OCI-LY1 (cell line): ENCODE results near the gene WDR74.

Source experiments
- EZH2 ChIP-seq: fragments of 200-600 bp; sonication (generic), shearing (Covaris generic); IDR thresholded peaks from 2 replicates; pipeline ENCODE4 v1.8.0; 2017; ENCODE audit warnings: borderline replicate concordance, mixed run types, mild to moderate bottlenecking, antibody characterized with exemption, low read length, moderate library complexity, mixed read lengths
- TF ChIP-seq, protein P1 (sequence below): fragments of 200-600 bp; sonication (generic), shearing (Covaris generic); IDR thresholded peaks from 2 replicates; pipeline ENCODE4 v1.5.1; 2017; ENCODE audit warnings: mild to moderate bottlenecking, antibody characterized with exemption, low read length, moderate library complexity, mixed read lengths

DNA sequence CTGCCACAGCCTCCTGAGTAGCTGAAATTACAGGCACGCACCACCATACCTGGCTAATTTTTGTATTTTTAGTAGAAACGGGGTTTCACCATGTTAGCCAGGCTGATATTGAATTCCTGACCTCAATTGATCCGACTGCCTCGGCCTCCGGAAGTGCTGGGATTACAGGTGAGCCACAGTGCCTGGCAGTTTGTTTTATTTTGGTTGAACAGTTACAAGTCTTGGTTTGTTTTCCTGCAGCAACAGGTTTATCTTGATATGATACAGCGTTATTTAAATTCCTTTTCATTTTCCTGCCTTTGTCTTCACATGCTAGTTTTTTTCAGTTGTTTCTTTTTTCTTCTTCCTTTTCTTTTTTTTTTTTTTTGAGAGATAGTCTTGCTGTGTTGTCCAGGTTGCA, 37.3 kb upstream of the WDR74 start:
- TF ChIP-seq, protein P1, sequence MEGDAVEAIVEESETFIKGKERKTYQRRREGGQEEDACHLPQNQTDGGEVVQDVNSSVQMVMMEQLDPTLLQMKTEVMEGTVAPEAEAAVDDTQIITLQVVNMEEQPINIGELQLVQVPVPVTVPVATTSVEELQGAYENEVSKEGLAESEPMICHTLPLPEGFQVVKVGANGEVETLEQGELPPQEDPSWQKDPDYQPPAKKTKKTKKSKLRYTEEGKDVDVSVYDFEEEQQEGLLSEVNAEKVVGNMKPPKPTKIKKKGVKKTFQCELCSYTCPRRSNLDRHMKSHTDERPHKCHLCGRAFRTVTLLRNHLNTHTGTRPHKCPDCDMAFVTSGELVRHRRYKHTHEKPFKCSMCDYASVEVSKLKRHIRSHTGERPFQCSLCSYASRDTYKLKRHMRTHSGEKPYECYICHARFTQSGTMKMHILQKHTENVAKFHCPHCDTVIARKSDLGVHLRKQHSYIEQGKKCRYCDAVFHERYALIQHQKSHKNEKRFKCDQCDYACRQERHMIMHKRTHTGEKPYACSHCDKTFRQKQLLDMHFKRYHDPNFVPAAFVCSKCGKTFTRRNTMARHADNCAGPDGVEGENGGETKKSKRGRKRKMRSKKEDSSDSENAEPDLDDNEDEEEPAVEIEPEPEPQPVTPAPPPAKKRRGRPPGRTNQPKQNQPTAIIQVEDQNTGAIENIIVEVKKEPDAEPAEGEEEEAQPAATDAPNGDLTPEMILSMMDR, result no peak
- no peak for TF ChIP-seq EZH2
